ENCODE measurements around the gene FRK.

Gene FRK

GRCh38 chr6:116003668-116004067, 57.0 kb downstream of the FRK start (continued):
- TF ChIP-seq PRDM6 (tag by site-specific recombination; IDR thresholded peaks at IDR 0.05): no peak

GRCh38 chr6:116002756-116003155, 57.9 kb downstream of the FRK start:
- H3K27ac ChIP-seq (ENCODE audit: extremely low read depth, low read depth, low read length): no peak overlapping the region
- H3K9me3 ChIP-seq (ENCODE audit: control insufficient read depth, insufficient read depth, low read depth, low read length): no peaks in the 10 kb centered on the region
- ChIA-PET POLR2A (no interaction called here), CTCF (interaction anchor here (1.0 to 1.3 kb wide), 2 partner anchors 9 to 90 kb away, joined by 3 to 5 read pairs; no protein-coding TSS in a partner anchor)
- no peaks in the 10 kb centered on the region for H3K4me1 ChIP-seq (ENCODE audit: control insufficient read depth, insufficient read depth, low read length)
- TF ChIP-seq ZNF175 (tag by site-specific recombination; IDR thresholded peaks at IDR 0.05) (no peak), ZNF600 (tag by site-specific recombination; IDR thresholded peaks at IDR 0.05) (no peak), OVOL3 (tag by site-specific recombination; IDR thresholded peaks at IDR 0.05) (no peak), ZNF549 (tag by site-specific recombination; IDR thresholded peaks at IDR 0.05) (no peak), ZNF747 (tag by site-specific recombination; IDR thresholded peaks at IDR 0.05) (no peak), ZNF18 (tag by site-specific recombination; IDR thresholded peaks at IDR 0.05) (no peak), SCRT2 (tag by site-specific recombination; IDR thresholded peaks at IDR 0.05) (no peak), GLI2 (tag by site-specific recombination; IDR thresholded peaks at IDR 0.05; ENCODE audit: borderline replicate concordance, low read depth) (no peak), ZNF513 (tag by site-specific recombination; IDR thresholded peaks at IDR 0.05) (no peak), KLF8 (tag by site-specific recombination; IDR thresholded peaks at IDR 0.05) (no peak), HOXA7 (CRISPR knock-in tag; IDR thresholded peaks at IDR 0.05; ENCODE audit: borderline replicate concordance) (no peak), KLF9 (tag by site-specific recombination; IDR thresholded peaks at IDR 0.05; ENCODE audit: low read depth) (no peak), ZNF221 (tag by site-specific recombination; IDR thresholded peaks at IDR 0.05; ENCODE audit: borderline replicate concordance) (no peak), PRDM1 (tag by site-specific recombination; IDR thresholded peaks at IDR 0.05) (no peak), ZNF121 (tag by site-specific recombination; IDR thresholded peaks at IDR 0.05) (no peak), MYNN (tag by site-specific recombination; IDR thresholded peaks at IDR 0.05; ENCODE audit: borderline replicate concordance) (no peak), ZNF529 (tag by site-specific recombination; IDR thresholded peaks at IDR 0.05; ENCODE audit: insufficient replicate concordance) (no peak), ZBTB8A (tag by site-specific recombination; IDR thresholded peaks at IDR 0.05) (no peak)
- H3K36me3 ChIP-seq (ENCODE audit: control insufficient read depth in 2 of 2, insufficient read depth in 1 of 2, low read length in 2 of 2): peaks cover 0 to 3% of the 10 kb centered on the region in 2 experiments; a peak in 1 of 3 replicates
- no peak overlapping the region for H3K4me3 ChIP-seq (ENCODE audit: low read depth, low read length)

GRCh38 chr6:115999235-115999634, 61.5 kb downstream of the FRK start:
- Histone ChIP-seq H3K4me3 (ENCODE audit: low read depth, low read length) (no peak overlapping the region), H3K36me3 (ENCODE audit: control insufficient read depth in 2 of 2, insufficient read depth in 1 of 2, low read length in 2 of 2) (peaks cover 0 to 3% of the 10 kb centered on the region in 2 experiments; a peak in 1 of 3 replicates), H3K4me1 (ENCODE audit: control insufficient read depth, insufficient read depth, low read length) (no peaks in the 10 kb centered on the region), H3K9me3 (ENCODE audit: control insufficient read depth, insufficient read depth, low read depth, low read length) (no peaks in the 10 kb centered on the region), H3K27ac (ENCODE audit: extremely low read depth, low read depth, low read length) (no peak overlapping the region)
- TF ChIP-seq ZNF335 (tag by site-specific recombination; conservative IDR thresholded peaks at IDR 0.05) (no peak), ZNF112 (tag by site-specific recombination; IDR thresholded peaks at IDR 0.05) (no peak), GLIS2 (tag by site-specific recombination; IDR thresholded peaks at IDR 0.05) (no peak), GFI1B (tag by site-specific recombination; IDR thresholded peaks at IDR 0.05) (no peak), ZNF837 (tag by site-specific recombination; IDR thresholded peaks at IDR 0.05) (no peak), ZFP69B (tag by site-specific recombination; IDR thresholded peaks at IDR 0.05) (no peak), ZNF404 (tag by site-specific recombination; IDR thresholded peaks at IDR 0.05) (no peak), ZNF677 (tag by site-specific recombination; IDR thresholded peaks at IDR 0.05) (no peak), ZNF175 (tag by site-specific recombination; IDR thresholded peaks at IDR 0.05) (no peak), IKZF3 (tag by site-specific recombination; IDR thresholded peaks at IDR 0.05) (no peak), ZNF37A (tag by site-specific recombination; IDR thresholded peaks at IDR 0.05) (no peak), ZBTB7A (tag by site-specific recombination; IDR thresholded peaks at IDR 0.05; ENCODE audit: low read depth) (no peak), ZNF391 (tag by site-specific recombination; IDR thresholded peaks at IDR 0.05; ENCODE audit: borderline replicate concordance, low read depth) (no peak), ZFP37 (tag by site-specific recombination; IDR thresholded peaks at IDR 0.05) (no peak), ZNF24 (tag by site-specific recombination; IDR thresholded peaks at IDR 0.05) (no peak), ZNF585B (tag by site-specific recombination; IDR thresholded peaks at IDR 0.05) (no peak)
- CTCF ChIA-PET: no interaction called here
- POLR2A ChIA-PET: no interaction called here

Data from HEK293 (cell line).